GM12875 (cell line): Measurements from ENCODE around the gene COX4I2.

Source experiments
- H3K4me3 ChIP-seq: one replicate; pipeline ENCODE4 v1.5.1; 2011; ENCODE audit warnings: low read depth, low read length, control low read depth
- TF ChIP-seq, protein P1 (sequence below): IDR thresholded peaks from 2 replicates; pipeline ENCODE4 v1.5.1; 2011; ENCODE audit warnings: low read depth, mild to moderate bottlenecking, control low read depth, inconsistent platforms, low read length, moderate library complexity, borderline replicate concordance; ENCODE audit not compliant: insufficient read depth

The COX4I2 gene

DNA sequence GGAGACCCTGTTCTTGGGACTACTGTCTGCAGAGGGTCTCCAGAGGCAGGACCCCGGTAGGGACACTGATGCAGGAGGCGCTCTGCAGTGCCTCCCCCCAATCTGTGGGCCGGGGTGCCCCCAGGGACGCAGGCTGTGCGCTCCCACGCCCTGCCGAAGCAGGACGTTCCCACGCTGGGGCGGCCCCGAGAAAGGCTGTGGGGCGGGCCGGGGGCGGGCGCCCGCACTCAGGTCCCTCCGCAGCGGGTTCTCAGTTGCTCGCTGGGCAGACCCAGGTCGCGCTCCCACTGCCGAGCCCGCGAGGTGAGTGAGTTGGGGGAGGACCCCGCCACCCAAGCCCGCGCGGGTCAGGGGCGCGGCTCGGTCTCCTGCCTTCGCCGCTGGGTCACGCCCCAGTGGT, at the start of gene COX4I2:
Gene COX4I2 (plus strand): TSS at position 253 of the 400 bp plus-strand sequence. CDS start 1,106 bp downstream, outside the sequence.
- TF ChIP-seq, protein P1, sequence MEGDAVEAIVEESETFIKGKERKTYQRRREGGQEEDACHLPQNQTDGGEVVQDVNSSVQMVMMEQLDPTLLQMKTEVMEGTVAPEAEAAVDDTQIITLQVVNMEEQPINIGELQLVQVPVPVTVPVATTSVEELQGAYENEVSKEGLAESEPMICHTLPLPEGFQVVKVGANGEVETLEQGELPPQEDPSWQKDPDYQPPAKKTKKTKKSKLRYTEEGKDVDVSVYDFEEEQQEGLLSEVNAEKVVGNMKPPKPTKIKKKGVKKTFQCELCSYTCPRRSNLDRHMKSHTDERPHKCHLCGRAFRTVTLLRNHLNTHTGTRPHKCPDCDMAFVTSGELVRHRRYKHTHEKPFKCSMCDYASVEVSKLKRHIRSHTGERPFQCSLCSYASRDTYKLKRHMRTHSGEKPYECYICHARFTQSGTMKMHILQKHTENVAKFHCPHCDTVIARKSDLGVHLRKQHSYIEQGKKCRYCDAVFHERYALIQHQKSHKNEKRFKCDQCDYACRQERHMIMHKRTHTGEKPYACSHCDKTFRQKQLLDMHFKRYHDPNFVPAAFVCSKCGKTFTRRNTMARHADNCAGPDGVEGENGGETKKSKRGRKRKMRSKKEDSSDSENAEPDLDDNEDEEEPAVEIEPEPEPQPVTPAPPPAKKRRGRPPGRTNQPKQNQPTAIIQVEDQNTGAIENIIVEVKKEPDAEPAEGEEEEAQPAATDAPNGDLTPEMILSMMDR, result no peak
- H3K4me3 ChIP-seq, result no peak within 1 kb of the TSS

DNA sequence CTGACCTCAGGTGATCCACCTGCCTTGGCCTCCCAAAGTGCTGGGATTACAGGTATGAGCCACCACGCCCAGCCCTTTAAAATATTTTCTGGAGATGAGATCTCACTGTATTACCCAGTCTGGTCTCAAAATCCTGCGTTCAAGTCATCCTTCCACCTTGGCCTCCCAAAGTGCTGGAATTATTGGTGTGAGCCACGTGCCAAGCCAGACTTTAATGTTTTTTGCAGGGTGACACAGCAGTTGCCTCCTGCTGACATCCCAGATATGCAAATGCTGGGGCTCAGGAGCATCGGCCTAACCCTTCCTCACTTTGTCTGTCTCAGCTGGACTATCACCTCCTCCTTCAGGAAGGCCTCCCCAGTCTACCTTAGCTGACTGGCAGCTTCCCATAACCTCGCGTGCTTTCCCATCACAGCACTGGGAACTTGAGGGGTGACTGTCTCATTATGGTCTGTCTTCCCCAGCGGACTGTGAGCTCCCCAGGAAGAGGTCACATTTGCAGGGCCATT, 46.9 kb upstream of the COX4I2 start:
- no peak overlapping the region for H3K4me3 ChIP-seq
- TF ChIP-seq, protein P1, result no peak

DNA sequence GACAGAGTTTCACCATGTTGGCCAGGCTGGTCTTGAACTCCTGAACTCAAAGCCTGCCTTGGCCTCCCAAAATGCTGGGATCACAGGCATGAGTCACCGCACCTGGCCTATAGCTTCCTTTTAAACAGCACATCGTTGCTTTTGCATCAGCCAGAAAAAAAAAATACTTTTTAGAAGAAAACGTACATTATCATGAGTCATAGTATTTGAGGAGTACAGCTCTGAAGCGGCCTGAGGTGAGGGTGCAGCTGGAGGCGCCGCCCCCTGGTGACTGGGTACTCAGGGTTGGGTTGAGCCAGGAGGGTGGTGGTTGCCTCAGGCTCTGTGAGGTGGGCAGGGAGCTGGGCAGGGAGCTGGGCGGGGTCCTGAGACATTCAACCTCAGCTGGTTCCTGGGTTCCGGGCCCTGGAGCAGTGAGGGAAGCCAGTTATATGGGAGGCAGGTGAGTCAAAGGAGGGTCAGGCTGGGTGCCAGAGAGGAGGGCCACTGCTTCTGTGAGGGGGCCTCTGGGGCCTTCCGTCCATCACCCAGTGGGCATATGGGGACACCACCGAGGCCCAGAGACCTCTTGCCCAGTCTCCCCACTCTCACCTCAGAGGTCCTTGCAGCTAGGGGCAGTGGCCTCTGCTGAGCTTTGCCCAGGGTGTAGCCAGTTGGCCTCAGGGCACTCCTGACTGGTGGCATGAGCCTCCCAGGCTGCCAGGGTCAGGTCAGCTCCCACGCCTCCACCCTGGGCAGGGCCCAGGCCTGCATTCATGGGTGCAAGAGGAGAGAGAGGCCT, 44.3 kb upstream of the COX4I2 start:
- H3K4me3 ChIP-seq, result no peak overlapping the region
- TF ChIP-seq, protein P1, result no peak

DNA sequence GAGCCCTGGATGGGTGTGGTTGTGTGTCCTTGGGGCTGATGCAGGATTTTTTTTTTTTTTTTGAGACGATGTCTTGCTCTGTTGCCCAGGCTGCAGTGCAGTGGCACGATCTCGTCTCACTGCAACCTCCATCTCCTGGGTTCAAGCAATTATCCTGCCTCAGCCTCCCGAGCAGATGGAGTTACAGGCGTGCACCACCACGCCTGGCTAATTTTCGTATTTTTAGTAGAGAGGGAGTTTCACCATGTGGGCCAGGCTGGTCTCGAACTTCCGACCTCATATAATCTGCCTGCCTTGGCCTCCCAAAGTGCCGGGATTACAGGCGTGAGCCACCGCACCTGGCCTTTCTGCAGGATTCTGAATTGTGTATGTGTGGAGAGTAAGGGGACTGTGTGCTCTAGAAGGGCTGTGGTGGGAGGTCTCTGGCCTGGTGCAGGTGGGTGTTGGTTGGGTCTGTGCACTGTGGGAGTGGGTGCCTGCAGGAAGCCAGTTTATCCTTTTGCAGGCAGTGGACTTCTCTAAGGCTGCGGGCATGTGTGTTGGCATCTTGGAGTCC, 43.6 kb upstream of the COX4I2 start:
- H3K4me3 ChIP-seq, result no peak overlapping the region
- TF ChIP-seq, protein P1, result no peak

DNA sequence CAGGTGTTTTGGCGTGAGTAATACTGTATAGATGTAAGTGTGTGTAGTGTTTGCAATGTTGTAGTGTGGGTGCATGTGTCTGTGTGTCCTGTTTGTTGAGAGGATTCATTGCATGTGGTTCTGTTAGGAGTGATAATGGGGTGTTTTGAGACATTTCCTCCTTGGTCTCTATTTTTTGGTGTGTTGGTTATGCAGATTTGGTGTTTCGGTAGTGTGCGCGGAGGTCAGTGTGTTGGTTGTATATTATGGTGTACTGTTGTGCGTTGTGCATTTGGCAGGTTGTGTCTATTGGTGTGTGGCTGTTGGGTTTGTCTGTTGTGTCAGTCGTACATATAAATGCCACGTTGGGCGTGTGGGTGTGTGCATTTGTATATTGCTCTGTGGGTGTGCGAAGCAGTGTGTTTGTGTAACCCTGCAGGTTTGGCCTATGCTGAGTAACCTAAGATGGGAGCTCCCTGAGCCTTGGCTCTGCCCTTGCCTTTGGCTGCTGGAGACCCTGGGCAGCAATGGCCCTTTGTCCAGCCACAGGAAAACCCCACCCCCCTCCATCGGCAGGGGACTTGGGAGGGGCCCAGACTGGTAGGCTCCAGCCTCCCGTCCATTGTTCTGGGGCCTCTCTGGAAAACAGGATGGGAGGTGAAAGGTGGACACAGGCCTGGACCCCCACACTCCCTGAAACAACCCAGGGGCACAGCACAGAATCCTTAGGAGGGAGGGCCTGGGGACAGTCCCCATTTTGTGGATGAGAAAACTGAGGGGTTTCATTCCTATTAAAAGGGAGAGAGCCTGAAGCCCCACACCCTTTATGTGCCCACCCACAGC, 42.9 kb upstream of the COX4I2 start:
- no peak overlapping the region for H3K4me3 ChIP-seq
- TF ChIP-seq, protein P1, result no peak

DNA sequence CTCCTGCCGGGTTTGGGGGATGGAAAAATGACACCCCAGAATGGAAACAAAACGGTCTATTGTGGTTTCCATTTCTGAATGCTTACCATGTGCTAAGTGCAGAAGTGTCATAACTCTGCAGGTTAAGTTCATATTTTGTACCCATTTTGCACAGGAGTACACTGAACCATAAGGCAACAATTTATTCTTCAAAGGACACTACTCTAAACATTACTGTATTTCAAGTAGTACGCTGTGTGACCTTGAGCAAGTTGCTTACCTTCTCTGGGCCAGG, 42.4 kb upstream of the COX4I2 start:
- TF ChIP-seq, protein P1, result no peak
- H3K4me3 ChIP-seq, result no peak overlapping the region
